Tibial nerve (tissue), 4 donors: ENCODE measurements around the gene CXADR. TPM values are rescaled to one million over a fixed set of nuclear protein-coding genes. Genes with fewer than 3 reads are reported as not detected.

Experiments used
- DNase-seq, 2 donors: peaks; one replicate each; pipeline ENCODE4 v3.0.0-alpha.2; 2019; ENCODE audit warnings: low spot score in 2 of 2
- H3K27ac ChIP-seq, 4 donors: fragments of 200-600 bp; sonication (generic) in 3 of 4; one replicate each; pipeline ENCODE4 v1.5.1; 2017 to 2019; ENCODE audit warnings: mild to moderate bottlenecking in 1 of 4
- H3K27me3 ChIP-seq, 2 donors: fragments of 200-600 bp; sonication (generic) in 1 of 2; one replicate each; pipeline versions ENCODE4 v1.5.1 to v1.6.0; 2017 to 2019
- H3K36me3 ChIP-seq, 3 donors: fragments of 200-600 bp; sonication (generic); one replicate each; pipeline ENCODE4 v1.5.1; 2018 to 2019
- H3K4me1 ChIP-seq, 4 donors: fragments of 200-600 bp; sonication (generic) in 3 of 4; one replicate each; pipeline ENCODE4 v1.5.1; 2017 to 2019
- H3K4me3 ChIP-seq, 4 donors: fragments of 200-600 bp; sonication (generic) in 3 of 4; one replicate each; pipeline ENCODE4 v1.5.1; 2017 to 2019; ENCODE audit warnings: mild to moderate bottlenecking in 1 of 4, moderate library complexity in 1 of 4
- H3K9me3 ChIP-seq, 4 donors: fragments of 200-600 bp; sonication (generic) in 3 of 4; one replicate each; pipeline ENCODE4 v1.5.1; 2017 to 2019
- CTCF ChIP-seq, 5 experiments: fragments of 200-600 bp in 3 of 5; fragments of 450-650 bp in 2 of 5; sonication (generic) in 3 of 5; IDR thresholded peaks; one replicate each; pipeline ENCODE4 v1.5.1; 2016 to 2019; ENCODE audit warnings: antibody characterized with exemption in 5 of 5, mild to moderate bottlenecking in 3 of 5, moderate library complexity in 2 of 5
- EP300 ChIP-seq, 2 donors: sonication (generic); formaldehyde crosslinking; IDR thresholded peaks; one replicate each; pipeline ENCODE4 v1.6.1; 2017; ENCODE audit warnings: antibody characterized with exemption in 2 of 2, mild to moderate bottlenecking in 1 of 2
- POLR2A ChIP-seq, 2 donors: fragments of 450-650 bp; IDR thresholded peaks; one replicate each; pipeline ENCODE4 v1.6.1; 2017; ENCODE audit warnings: antibody characterized with exemption in 2 of 2, mild to moderate bottlenecking in 2 of 2, moderate library complexity in 2 of 2
- WGBS, 2 donors: methylation state at CpG; one replicate each; pipeline ENCODE4 v1.1.5; 2018; 5-methylcytosine and 5-hydroxymethylcytosine counted together
- total RNA-seq, 4 donors: library from RNA; depleted of rRNA; stranded (reverse); fragments of >200 nt; gene quantifications; one replicate each; pipeline ENCODE4 v1.1.0, GENCODE V29; 2016

Gene CXADR
- total RNA-seq, 4 donors from 2014 or later: 0.30 to 9.2 (median 1.5) TPM

GRCh38 chr21:17539743-17540341 lies 27.0 kb downstream of the CXADR start:
- H3K27me3 ChIP-seq: no peaks in the 10 kb centered on the region
- no peak for DNase-seq
- H3K4me3 ChIP-seq: no peak overlapping the region
- no peak overlapping the region for H3K27ac ChIP-seq
- WGBS, 2 donors: 86 to 87% methylated on average over 9 of the region's 9 CpGs
- no peaks in the 10 kb centered on the region for H3K9me3 ChIP-seq
- H3K36me3 ChIP-seq: no peaks in the 10 kb centered on the region
- H3K4me1 ChIP-seq: no peaks in the 10 kb centered on the region
- no peak for TF ChIP-seq EP300 (IDR thresholded peaks at IDR 0.05)
- TF ChIP-seq POLR2A (IDR thresholded peaks at IDR 0.05): no peak
- no peak for TF ChIP-seq CTCF (IDR thresholded peaks at IDR 0.05)

DNA sequence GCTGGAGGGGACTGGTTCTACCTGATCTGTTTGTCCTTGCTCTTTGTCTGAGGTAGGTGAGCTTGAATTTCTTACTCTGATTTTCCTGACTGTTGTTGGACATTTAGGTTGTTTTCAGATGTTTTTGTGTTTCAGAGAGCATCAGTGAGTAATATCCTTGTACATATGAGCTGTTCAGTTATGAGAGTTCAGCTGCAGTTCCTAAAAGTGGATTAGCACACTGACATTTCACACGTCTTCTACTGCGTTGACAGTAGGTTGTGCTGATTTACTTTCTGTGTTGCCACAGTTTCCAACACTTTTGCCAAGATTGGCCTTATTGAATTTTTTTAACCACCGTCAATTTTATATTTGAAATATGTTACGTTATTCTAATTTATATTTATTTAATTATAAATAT lies 27.7 kb downstream of the CXADR start:
- Histone ChIP-seq H3K27ac (no peak overlapping the region), H3K4me1 (no peaks in the 10 kb centered on the region), H3K9me3 (no peaks in the 10 kb centered on the region), H3K36me3 (no peaks in the 10 kb centered on the region), H3K27me3 (no peaks in the 10 kb centered on the region), H3K4me3 (no peak overlapping the region)
- 80 to 90% methylated on average over 4 of the region's 4 CpGs for WGBS, 2 donors
- no peak for DNase-seq
- TF ChIP-seq EP300 (IDR thresholded peaks at IDR 0.05) (no peak), POLR2A (IDR thresholded peaks at IDR 0.05) (no peak), CTCF (IDR thresholded peaks at IDR 0.05) (no peak)

DNA sequence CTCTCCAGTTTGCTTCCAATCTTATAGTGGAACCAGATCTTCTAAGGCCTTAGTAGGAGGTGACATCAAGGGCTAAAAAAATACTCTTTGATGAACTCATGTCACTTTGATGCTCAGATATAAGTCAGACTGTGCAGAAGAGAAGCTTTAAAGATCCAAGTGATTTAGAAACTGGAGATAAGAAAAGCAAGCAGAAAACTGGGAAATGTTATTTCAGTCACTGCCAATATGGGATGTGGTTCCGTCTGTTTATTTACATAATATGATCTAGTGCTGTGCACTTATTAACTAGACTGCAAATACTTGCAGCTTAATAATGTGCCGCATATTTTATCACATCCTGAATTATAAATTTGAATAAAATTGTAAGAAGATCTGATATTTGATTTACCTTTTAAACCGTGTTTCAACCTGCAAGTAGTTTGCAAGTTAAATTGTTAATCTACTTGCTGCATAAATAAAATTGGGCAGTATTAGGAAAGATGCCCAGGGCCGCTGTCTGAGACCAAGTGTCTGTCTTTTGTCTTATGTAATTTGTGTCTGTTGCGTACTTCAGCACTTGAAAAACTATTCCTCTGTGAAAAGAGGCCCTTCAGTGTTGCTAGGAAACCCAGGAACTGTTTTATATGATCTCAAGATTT lies 29.6 kb downstream of the CXADR start:
- Histone ChIP-seq H3K27ac (no peak overlapping the region), H3K9me3 (no peaks in the 10 kb centered on the region), H3K4me3 (no peak overlapping the region), H3K27me3 (no peaks in the 10 kb centered on the region), H3K4me1 (no peaks in the 10 kb centered on the region), H3K36me3 (no peaks in the 10 kb centered on the region)
- 29 to 44% methylated on average over 5 of the region's 5 CpGs for WGBS, 2 donors
- no peak for DNase-seq
- TF ChIP-seq POLR2A (IDR thresholded peaks at IDR 0.05): no peak
- no peak for TF ChIP-seq CTCF (IDR thresholded peaks at IDR 0.05)
- no peak for TF ChIP-seq EP300 (IDR thresholded peaks at IDR 0.05)

DNA sequence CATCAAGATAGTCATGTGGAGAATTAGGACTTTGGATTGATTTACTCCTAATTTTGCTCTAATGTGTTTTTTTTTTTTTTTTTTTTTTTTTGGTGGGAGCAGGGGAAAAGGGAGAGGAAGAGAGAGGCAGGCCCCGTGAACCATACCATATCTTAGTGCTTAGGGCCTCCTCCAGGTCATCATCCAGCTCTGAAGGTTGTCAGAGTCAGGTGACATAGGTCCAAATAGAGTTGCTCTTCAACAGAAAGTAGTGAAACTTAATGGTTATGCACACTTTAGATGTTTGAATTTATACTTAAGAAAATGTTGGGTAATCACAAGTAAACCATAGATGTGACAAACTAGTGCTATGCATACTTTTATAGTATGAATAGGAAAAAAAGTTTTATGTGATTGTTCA lies 32.2 kb downstream of the CXADR start:
- Histone ChIP-seq H3K27ac (no peak overlapping the region), H3K4me3 (no peak overlapping the region), H3K4me1 (no peaks in the 10 kb centered on the region), H3K9me3 (no peaks in the 10 kb centered on the region), H3K27me3 (no peaks in the 10 kb centered on the region), H3K36me3 (no peaks in the 10 kb centered on the region)
- WGBS, 2 donors: 83 to 96% methylated on average over 1 of the region's 1 CpG
- DNase-seq: no peak
- TF ChIP-seq CTCF (IDR thresholded peaks at IDR 0.05): no peak
- no peak for TF ChIP-seq EP300 (IDR thresholded peaks at IDR 0.05)
- TF ChIP-seq POLR2A (IDR thresholded peaks at IDR 0.05): no peak

GRCh38 chr21:17548262-17548661 lies 35.4 kb downstream of the CXADR start:
- H3K27me3 ChIP-seq: no peaks in the 10 kb centered on the region
- no peaks in the 10 kb centered on the region for H3K4me1 ChIP-seq
- no peak overlapping the region for H3K27ac ChIP-seq
- no peak overlapping the region for H3K4me3 ChIP-seq
- no peaks in the 10 kb centered on the region for H3K9me3 ChIP-seq
- no peak for TF ChIP-seq POLR2A (IDR thresholded peaks at IDR 0.05)
- no peak for TF ChIP-seq EP300 (IDR thresholded peaks at IDR 0.05)
- no peak for TF ChIP-seq CTCF (IDR thresholded peaks at IDR 0.05)
- WGBS, 2 donors: 75 to 76% methylated on average over 7 of the region's 7 CpGs
- no peaks in the 10 kb centered on the region for H3K36me3 ChIP-seq
- no peak for DNase-seq
